GM12874 (cell line): Measurements from ENCODE around the gene MYLK4.

ENCODE experiments used
- CTCF ChIP-seq: IDR thresholded peaks from 2 replicates; pipeline ENCODE4 v1.5.1; 2011; ENCODE audit warnings: low read depth, mild to moderate bottlenecking, control low read depth, low read length, moderate library complexity; ENCODE audit not compliant: insufficient read depth

MYLK4 gene

GRCh38 chr6:2730353-2731107 lies 20.2 kb downstream of the MYLK4 start:
- no peak for TF ChIP-seq CTCF

GRCh38 chr6:2729921-2730320 lies 20.8 kb downstream of the MYLK4 start:
- no peak for TF ChIP-seq CTCF

GRCh38 chr6:2725999-2726567 lies 24.6 kb downstream of the MYLK4 start:
- no peak for TF ChIP-seq CTCF

- TF ChIP-seq CTCF: no peak
Observed at GRCh38 chr6:2725364-2725988, 25.2 kb downstream of the MYLK4 start.

- TF ChIP-seq CTCF: no peak
Observed at GRCh38 chr6:2721219-2721618, 29.5 kb downstream of the MYLK4 start.

GRCh38 chr6:2719093-2719455 lies 31.6 kb downstream of the MYLK4 start:
- no peak for TF ChIP-seq CTCF

GRCh38 chr6:2718334-2719092 lies 32.2 kb downstream of the MYLK4 start:
- TF ChIP-seq CTCF: no peak
